Left renal cortex interstitium (tissue), 4 donors: ENCODE results near the gene KBTBD8. TPM values are rescaled to one million over a fixed set of nuclear protein-coding genes. Genes with fewer than 3 reads are reported as not detected.

Experiments
- DNase-seq, 4 donors: peaks; one replicate each; pipeline ENCODE4 v3.0.0-alpha.2; 2013; ENCODE audit warnings: low read depth in 4 of 4, low spot score in 2 of 4, missing footprints in 1 of 4
- polyA plus RNA-seq, 4 donors: library from polyadenylated mRNA; unstranded; fragments of 120-200 nt; gene quantifications; one replicate each; pipeline ENCODE4 v1.2.1, GENCODE V29; 2013; ENCODE audit not compliant: insufficient read length in 4 of 4

KBTBD8 gene
- polyA plus RNA-seq, 4 donors, result 1.2 to 1.3 (median 1.2) TPM

DNA sequence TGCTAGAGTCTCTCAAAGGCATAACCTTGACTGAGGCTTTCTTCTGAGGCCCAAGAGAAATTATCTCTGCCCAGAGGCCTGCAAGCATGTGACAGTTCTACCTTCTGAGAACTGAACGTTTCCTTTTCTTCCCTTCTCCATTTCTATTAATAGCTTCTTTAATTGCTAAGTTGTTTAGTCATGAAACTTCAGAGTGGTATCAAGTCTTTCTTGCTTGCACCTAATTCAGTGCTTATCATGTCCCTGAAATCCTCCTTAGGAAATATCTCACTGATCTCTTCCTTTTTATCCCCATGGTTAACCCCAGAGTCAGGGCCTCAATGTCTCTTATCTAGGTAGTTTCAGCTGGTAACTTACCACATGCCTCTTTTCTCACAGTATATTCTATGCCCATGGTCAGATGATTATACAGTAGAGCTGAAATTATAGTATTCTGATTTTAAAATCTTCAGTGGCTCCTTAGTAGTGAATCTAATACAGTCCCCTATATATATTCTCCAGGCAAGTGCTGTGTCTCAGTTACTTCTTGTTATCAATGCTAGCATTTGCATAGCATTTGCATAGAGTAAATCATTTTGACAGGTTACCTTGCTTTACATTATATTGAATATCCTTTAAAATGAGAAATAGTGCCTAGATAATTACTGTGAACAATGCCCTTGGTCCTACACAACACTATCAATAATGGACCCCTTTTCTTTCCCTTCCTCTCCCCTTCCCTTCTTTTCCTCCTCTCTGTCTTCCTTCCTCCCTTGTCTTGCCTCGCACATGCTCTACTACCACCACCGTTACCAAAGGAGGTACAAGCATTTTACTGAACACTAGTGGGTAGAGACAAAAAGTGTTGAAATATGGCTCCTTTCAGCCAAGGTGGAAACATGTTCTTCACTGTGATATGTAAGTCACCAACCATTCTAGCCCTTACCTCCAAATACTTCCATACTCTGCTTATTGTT, 33.0 kb downstream of the KBTBD8 start:
- DNase-seq, result no peak

- no peak for DNase-seq
Measured at GRCh38 chr3:67031986-67032385, 33.9 kb downstream of the KBTBD8 start.

DNA sequence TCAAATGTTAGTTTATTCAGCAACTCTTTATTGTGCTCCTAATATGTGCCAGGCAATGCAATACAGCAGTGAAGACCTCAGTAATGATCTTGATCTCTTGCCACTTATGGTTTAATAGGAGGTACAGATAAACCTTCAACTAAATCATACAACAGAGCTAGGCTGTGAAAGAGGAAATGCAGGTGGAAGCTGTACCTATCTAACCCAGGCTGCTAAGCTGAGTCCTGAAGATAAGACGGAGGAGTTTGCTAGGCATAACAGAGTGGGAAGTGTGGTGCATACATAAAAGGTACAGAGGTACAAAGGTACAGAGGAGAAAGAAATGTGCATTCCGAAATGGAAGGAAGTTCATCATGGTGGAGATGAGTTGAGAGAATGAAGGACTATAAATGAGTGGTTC, 35.0 kb downstream of the KBTBD8 start:
- DNase-seq, result no peak

GRCh38 chr3:67034371-67034770, 36.3 kb downstream of the KBTBD8 start:
- DNase-seq, result no peak

DNA sequence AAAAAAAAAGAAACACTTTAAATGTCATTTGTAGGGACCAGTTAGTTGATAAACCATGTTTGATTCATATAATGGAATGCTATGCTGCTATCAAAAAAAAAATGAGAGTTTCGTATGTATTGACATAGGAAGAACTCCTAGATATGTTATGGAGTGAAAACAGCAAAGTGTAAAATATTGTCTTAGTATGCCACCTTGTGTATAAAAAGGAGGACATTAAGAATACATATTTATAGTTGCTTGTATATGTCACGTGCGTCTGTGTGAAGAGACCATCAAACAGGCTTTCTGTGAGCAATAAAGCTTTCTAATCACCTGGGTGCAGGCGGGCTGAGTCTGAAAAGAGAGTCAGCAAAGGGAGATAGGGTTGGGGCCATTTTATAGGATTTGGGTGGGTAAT, 39.5 kb downstream of the KBTBD8 start:
- DNase-seq, result no peak

DNA sequence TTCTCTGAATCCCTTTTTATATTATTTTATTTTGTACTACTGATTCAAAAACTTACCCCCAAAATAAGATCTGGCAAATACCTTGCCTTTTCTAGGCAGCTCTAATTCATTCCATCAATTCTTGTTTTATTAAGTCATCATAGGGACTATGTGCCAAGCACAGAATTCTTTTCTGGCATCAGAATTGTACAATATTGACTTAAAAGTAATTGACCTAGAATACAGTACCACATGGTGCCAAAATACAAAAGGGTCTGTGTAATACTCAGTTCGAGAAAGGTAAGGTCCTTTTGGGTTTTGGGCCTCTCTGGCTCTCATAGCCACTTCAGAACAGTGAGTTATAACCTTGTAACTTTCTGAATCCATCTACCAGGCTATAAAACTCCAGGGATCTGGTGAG, 46.2 kb downstream of the KBTBD8 start:
- no peak for DNase-seq

- no peak for DNase-seq
Measured at GRCh38 chr3:67044955-67045354, 46.8 kb downstream of the KBTBD8 start.

DNA sequence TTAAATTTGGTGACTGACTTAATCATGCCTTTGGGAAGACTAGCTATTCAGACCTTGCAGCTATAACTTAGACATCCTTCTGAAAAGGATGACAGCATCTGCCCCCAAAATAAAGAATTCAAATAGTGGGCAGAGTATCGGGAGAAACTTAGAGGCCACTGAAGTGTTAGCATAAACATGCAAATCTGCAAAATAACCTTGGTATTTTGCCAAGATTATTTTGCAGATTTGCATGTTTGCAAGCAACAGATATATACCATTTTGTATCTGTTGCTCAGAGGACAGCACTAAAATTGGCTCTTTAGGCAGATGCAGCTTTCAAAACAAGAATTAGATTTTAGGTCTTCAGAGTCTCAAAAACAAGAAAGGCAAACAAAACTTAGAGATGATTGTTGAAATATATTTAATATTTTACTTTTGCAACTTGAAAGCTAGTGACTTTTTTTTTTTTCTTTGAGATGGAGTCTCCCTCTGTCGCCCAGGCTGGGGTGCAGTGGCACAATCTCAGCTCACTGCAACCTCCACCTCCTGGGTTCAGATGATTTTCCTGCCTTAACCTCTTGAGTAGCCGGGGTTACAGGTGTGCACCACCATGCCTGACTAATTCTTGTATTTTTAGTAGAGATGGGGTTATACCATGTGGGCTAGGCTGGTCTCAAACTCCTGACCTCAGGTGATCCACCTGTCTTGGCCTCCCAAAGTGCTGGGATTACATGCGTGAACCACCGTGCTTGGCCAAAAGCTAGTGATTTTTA, 47.8 kb downstream of the KBTBD8 start:
- no peak for DNase-seq

DNA sequence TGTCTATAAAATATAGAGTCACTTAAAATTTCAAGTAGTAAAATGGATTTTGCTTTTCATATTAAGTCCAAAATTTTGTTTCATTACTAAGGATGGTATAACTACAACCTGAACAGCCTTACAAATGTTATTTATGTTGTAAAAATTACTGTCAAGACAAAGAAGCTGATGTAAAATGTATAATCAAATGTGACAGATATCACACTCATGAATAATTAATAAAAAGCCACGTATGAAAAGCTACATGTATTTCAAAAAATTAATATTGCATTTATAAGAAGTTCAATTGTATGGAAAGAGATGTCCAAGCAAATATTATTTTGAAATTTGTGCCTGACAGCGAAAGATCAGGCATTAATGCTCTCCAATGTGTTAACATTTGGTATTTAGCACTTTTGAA, 48.9 kb downstream of the KBTBD8 start:
- DNase-seq, result no peak

DNA sequence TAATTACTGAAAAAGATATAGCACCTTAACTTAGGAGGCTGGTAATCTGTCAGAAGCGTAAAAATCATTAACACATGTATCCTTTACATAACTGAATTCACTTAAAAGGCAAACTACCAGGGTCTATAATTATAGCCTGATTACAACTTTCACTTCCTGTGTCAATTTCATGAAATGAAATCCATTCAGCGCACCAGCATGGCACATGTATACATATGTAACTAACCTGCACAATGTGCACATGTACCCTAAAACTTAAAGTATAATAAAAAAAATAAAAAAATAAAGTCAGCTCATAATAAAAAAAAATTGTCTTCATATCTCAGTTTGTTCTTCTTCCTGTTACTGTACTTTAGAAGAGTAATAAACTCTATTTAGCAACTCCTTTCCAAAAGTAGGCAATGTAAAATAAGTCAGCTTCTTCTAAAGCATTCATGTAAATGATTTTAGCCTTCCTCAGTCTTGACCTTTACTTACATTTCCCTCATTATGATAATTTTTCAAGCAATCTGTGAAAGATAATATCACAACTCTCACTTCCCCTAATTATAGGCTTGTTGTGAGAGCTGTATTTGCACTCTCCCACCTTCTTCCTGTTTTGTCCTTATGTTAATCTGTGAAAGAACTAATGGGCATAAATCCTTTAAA, 50.1 kb downstream of the KBTBD8 start:
- DNase-seq, result no peak

GRCh38 chr3:67048715-67049074, 50.6 kb downstream of the KBTBD8 start:
- no peak for DNase-seq

DNA sequence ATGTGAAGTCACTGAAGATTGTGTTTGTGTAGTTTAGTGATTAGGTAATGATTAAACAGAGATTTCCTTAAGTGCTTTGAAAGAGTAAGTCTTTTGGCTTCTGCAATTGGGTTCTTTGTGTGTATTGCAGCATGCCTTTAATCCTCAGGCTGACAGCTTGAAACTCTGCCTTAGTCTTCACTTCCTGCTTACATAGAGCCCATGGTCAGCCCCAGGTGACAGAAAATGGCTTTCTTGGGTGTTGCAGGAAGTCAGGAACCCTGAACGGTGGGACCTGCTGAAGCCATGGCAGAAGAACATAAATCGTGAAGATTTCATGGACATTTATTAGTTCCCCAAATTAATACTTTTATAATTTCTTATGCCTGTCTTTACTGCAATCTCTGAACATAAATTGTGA, 61.3 kb downstream of the KBTBD8 start:
- DNase-seq, result no peak
